HG02571 (cell line): ENCODE measurements around the gene BET1.

ENCODE experiments used
- ATAC-seq: cut with Tn5 transposase; IDR thresholded peaks from one replicate; pipeline ENCODE4 v1.9.1; 2021; ENCODE audit warnings: mild to moderate bottlenecking, moderate library complexity; ENCODE audit not compliant: unreplicated experiment

Gene BET1

DNA sequence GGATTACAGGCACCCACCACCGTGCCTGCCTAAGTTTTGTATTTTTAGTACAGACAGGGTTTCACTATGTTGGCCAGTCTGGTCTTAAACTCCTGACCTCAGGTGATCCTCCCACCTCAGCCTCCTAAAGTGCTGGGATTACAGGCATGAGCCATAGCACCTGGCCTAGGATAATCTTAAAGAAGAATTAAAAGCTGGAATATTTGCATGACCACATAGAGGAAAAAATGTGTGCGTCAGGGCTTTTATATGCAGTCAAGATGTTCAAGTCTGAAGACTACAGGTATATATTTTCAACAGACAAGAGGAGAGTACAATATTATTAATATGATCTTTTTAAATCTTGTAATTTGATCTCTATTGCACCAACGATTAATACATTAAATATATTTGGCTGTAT lies 43.2 kb downstream of the BET1 start:
- no peak for ATAC-seq

DNA sequence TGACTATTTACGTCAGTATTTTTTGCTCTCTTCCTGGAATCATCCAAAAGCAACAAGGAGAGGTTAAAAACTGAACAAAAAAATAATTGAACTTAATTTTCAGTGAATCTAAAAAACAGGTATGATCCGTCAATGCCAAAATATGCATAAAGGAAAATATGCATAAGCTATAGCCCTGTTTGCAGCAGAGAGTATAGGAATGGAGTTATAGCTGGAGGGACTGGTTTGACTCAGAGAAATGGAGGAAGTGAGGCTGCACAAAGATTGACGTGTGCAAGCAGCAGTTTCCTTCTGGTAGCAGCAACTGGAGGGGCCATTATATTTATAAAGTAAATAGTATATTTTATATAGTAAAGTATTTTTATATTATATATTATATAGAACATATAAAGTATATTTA lies 45.5 kb downstream of the BET1 start:
- no peak for ATAC-seq

DNA sequence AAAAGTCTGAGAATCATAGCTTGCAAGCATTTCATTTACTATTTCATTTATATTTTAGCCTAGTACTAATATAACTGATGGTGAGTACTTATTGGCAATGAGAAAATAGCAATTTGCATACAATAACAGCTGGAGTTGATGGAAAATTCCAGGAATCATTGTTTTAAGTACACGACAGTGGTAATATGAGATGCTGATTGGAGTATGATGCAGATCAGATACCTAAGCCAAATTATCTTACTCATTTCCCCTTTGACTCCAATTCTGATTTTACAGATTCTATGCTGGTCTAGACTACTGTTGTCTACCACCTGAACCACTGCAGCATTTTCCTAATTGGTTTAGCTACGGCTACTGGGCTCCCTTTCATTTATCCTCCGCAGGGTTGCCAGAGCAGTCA lies 45.9 kb downstream of the BET1 start:
- no peak for ATAC-seq

DNA sequence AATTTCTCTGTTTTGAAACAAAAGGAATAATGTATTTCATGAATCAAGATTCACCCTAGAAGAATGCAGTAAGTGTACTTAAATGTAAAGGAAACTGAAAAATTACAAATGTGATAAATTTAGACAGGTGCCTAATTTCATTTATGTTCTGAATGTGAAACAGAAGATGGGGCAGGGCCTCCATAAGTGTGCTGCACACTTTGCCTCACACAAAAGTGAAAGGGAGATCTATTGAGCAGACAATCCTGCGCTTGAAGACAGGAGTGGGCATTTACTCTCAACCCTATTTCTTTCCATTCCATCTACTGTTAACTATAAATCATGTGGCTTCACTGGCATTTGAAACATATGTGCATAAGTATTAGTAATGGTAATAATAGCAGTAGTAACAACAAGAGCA lies 46.4 kb downstream of the BET1 start:
- ATAC-seq, result peak; percentile 58

DNA sequence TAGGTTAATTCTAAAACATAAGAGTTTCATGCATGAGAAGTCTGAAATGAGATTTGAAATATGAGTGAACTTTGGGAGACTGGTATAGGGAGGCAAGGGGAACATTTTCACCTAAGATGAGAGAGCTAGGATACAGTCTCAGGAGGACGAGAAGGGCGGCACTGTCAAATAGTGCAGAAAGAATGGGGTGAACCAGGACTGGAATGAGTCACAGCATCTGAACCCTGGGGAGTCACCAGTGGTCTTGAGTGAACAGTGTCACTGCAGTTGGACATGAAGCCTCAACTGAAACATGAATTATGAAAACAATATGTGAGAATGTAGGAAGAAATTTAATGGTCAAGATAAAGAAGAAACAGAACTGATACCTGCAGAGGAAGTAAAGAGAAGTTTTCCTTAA lies 48.9 kb downstream of the BET1 start:
- peak; percentile 67 for ATAC-seq

DNA sequence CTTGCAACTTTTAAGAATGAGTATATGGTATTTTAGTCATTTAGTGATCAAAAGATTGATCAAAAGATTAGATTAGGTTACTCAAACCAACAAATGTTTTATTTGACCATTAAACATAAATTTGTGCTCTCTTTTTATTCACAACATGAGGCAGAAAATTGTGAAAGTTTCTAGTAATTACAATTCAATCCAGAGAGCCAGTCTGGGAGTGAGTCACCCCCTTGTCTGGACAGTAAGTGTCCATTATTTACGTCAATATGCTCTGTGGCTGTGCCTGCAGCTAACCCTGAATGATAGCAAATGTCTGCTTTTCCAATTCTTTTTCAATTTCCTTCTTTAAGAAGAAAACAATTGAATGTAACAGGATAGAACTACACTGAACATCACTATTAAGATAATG lies 54.7 kb downstream of the BET1 start:
- no peak for ATAC-seq

DNA sequence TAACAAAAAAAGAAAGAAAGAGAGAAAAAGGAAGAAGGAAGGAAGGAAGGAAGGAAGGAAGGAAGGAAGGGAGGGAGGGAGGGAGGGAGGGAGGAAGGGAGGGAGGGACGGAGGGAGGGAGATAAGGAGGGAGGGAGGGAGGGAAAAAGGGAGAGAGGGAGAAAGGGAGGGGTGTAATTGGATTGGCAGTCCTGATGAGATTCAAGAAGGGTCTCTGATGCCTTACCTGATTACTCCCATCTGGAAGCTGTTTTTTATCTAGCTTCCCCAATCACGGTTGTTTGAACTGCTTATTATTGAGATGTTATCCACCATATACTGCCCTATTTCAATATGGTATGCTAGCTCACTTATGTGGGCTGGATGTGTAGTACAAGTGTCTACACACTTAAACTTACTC lies 55.3 kb downstream of the BET1 start:
- no peak for ATAC-seq

DNA sequence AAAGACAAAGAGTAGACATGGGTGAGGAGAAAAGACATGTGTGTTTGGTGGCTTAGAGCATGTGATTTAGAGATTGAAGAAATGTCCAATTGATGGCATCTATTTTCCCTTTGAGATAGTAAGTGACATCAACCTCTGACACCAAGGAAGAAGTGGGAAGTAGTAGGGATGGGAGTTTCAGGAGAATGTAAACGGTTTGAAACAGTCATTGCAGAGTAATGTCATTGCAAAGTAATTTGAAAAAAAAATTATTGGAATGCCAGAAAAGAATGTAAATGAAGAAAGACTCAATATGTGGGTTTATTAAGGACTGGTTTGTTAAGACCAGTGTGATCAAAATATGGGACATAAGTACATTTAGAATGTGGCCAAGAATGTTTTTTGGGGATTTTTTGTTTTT lies 56.0 kb downstream of the BET1 start:
- no peak for ATAC-seq

DNA sequence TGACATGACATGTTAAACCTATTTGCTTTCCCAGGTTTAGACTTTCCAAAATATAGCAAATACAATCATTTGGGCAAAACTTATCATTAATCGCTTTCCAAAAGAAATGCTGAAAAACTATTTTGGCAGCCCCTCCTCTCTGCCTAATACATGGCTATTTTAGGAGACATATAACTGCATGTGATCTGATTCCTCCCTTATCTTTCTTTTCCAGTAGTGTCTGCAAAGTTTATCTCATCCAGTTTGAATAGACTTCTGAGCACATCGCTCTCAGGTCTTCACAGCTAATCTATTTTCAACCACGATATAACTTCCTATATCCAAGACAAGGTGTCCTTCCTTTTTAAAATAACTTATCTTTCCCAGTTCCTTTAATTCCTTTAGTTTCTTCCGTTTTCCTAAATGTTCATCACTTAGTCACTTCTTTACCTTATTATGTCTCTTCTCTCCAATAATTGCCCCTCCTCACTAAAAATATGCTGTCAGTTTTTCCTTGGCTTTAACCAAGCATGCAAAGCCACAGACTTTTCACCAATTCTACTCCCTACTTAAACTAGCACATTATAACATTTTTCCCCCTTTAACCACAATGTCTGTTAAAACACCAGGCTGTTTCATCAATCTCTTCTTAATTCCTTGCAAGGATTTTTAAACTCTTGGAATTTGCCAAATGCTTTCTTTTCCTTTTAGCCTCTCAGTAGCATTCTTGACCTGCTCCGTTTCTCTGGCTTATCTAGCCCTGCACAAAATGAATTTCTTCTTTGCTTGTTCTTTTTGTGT lies 58.2 kb downstream of the BET1 start:
- no peak for ATAC-seq

DNA sequence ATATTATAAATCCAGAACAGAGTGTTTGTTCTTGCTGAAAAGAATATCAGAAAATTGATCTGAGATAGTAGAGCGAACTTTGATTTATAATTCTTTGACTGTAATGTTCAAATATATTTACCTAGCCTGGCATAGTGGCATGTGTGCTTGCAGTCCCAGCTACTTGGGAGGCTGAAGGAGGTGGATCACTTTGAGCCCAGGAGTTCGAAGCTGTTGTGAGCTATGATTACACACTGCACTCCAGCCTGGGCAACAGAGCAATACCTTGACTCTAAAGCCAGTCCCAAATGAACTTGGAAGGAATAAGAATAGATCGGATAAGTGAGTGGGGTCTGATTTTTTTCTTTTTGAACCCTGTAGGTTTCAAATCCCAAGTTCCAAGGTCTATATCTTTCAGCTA lies 59.1 kb downstream of the BET1 start:
- no peak for ATAC-seq

DNA sequence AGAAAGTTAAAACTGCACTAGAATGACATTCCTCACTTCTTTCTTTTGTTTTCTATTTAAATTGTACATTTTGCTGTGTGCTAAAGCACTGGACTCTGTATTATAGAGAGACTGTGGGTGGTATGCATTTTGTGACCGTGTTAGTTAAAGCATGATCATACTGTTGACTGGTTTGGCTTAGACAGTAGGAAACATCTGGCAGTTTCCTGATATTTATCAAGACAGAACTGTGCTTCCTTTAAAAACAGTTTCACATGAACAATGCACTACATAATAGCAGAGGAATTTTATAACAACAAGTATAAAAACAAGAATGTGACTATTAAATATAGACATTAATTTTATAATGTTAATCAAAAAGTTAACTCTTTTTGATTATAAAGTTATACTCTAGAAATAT lies 59.5 kb downstream of the BET1 start:
- ATAC-seq, result no peak

DNA sequence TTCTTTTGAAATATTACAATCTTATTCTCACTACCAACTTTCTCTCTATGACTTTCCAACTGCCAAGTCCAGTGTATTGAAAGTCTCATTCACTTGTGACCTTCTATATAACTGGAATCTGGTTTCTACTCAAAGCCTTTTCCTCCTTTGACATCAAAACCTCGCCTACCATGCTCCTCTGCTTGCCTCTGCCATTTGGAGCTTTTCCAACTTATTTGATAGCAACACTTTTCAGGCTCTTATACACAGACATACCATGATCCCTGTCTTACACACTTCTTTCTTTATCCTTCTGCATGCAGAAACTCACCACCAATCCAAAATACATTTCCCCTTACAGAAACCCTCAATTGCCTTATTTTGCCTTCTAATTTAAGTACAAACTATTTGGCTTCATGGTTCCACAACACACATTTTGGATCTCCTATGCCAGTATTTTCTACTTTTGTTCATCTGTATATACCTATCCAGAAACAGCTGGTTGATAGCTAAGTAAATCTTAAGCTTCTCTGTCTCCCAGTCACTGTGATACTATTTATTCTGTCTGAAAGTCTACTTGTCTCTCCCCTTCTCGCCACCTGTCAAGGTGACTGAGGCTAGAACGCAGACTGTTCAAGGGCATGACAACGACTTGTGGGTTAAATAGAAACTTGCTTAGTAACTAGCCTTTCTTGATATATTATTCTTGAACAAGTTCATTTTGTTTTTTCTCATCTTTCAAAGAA lies 60.2 kb downstream of the BET1 start:
- no peak for ATAC-seq
